Activated CD4-positive, CD25-positive, alpha-beta regulatory T cell treated with anti-CD3 and anti-CD28 coated beads, Interleukin-2, amount 50 U/mL, for 72 hours (primary cell): Measurements from ENCODE around the gene C5orf22.
"Not testable (repeated sequence)": the region's sequence is repeated elsewhere in the genome, so short reads cannot be mapped to it uniquely, and the experiment has no call there.

Experiments
- DNase-seq: peaks from one replicate; pipeline ENCODE4 v3.0.0; 2021

Gene C5orf22

GRCh38 chr5:31531888-31532547, at the start of gene C5orf22, which contains the start of gene DROSHA:
TSS of gene C5orf22 (plus strand) at chr5:31532301. CDS start at chr5:31532393, 92 bp downstream.
TSS of gene DROSHA (minus strand) at chr5:31532093. CDS start at chr5:31529059, 3,034 bp downstream.
- peak; percentile 88 for DNase-seq

- DNase-seq, result no peak
Observed at GRCh38 chr5:31485376-31486207, 46.5 kb upstream of the C5orf22 start.

GRCh38 chr5:31486441-31486840, 45.7 kb upstream of the C5orf22 start:
- no peak for DNase-seq

GRCh38 chr5:31487506-31487905, 44.6 kb upstream of the C5orf22 start:
- DNase-seq, result no peak

- no peak for DNase-seq
Observed at GRCh38 chr5:31492869-31493268, 39.2 kb upstream of the C5orf22 start.

- no peak for DNase-seq
Observed at GRCh38 chr5:31495336-31495735, 36.8 kb upstream of the C5orf22 start.

- DNase-seq, result no peak
Observed at GRCh38 chr5:31496301-31496700, 35.8 kb upstream of the C5orf22 start.

GRCh38 chr5:31496891-31497290, 35.2 kb upstream of the C5orf22 start:
- no peak for DNase-seq

- DNase-seq, result no peak
Observed at GRCh38 chr5:31500256-31500655, 31.8 kb upstream of the C5orf22 start.

GRCh38 chr5:31502506-31502905, 29.6 kb upstream of the C5orf22 start:
- no peak for DNase-seq

GRCh38 chr5:31504529-31504928, 27.6 kb upstream of the C5orf22 start:
- DNase-seq, result no peak

- no peak for DNase-seq
Observed at GRCh38 chr5:31511305-31511704, 20.8 kb upstream of the C5orf22 start.

- DNase-seq, result no peak
Observed at GRCh38 chr5:31516802-31517201, 15.3 kb upstream of the C5orf22 start.

- DNase-seq, result no peak
Observed at GRCh38 chr5:31523041-31523440, 9.1 kb upstream of the C5orf22 start.

GRCh38 chr5:31530541-31531265, 1.4 kb upstream of the C5orf22 start:
- no peak for DNase-seq

GRCh38 chr5:31531543-31531887, 586 bp upstream of the C5orf22 start:
- DNase-seq, result peak; percentile 35

- DNase-seq, result no peak
Observed at GRCh38 chr5:31534527-31535046, 2.5 kb downstream of the C5orf22 start.

- DNase-seq, result no peak
Observed at GRCh38 chr5:31536873-31537272, 4.8 kb downstream of the C5orf22 start.

GRCh38 chr5:31537349-31537748, 5.2 kb downstream of the C5orf22 start:
- no peak for DNase-seq

GRCh38 chr5:31537851-31538250, 5.8 kb downstream of the C5orf22 start:
- no peak for DNase-seq

GRCh38 chr5:31549114-31549513, 17.0 kb downstream of the C5orf22 start:
- DNase-seq, result not testable (repeated sequence)

- no peak for DNase-seq
Observed at GRCh38 chr5:31551878-31552277, 19.8 kb downstream of the C5orf22 start.

GRCh38 chr5:31553863-31554262, 21.8 kb downstream of the C5orf22 start:
- no peak for DNase-seq
